ENCODE results near the gene TEAD1.

Gene TEAD1

GRCh38 chr11:12794576-12795230 is 120.5 kb downstream of the TEAD1 start:
- no peak overlapping the region for H3K4me3 ChIP-seq (ENCODE audit: low read length)
- H3K27ac ChIP-seq (ENCODE audit: low read depth, low read length), result no peak overlapping the region
- H3K9ac ChIP-seq (ENCODE audit: low read length), result no peak overlapping the region
- peaks cover 11% of the 10 kb centered on the region for H3K4me1 ChIP-seq (ENCODE audit: control insufficient read depth, insufficient read depth, low read length)
- H3K27me3 ChIP-seq (ENCODE audit: control insufficient read depth, insufficient read depth, low read length), result no peaks in the 10 kb centered on the region
- H3K36me3 ChIP-seq (ENCODE audit: control insufficient read depth, insufficient read depth, low read length), result no peaks in the 10 kb centered on the region

GRCh38 chr11:12797996-12798395 is 123.8 kb downstream of the TEAD1 start:
- H3K4me3 ChIP-seq (ENCODE audit: low read length), result no peak overlapping the region
- peak overlapping the region; percentile 78 for H3K27ac ChIP-seq (ENCODE audit: low read depth, low read length)
- H3K36me3 ChIP-seq (ENCODE audit: control insufficient read depth, insufficient read depth, low read length), result no peaks in the 10 kb centered on the region
- no peak overlapping the region for H3K9ac ChIP-seq (ENCODE audit: low read length)
- peaks cover 25% of the 10 kb centered on the region for H3K4me1 ChIP-seq (ENCODE audit: control insufficient read depth, insufficient read depth, low read length)
- no peaks in the 10 kb centered on the region for H3K27me3 ChIP-seq (ENCODE audit: control insufficient read depth, insufficient read depth, low read length)

- no peaks in the 10 kb centered on the region for H3K36me3 ChIP-seq (ENCODE audit: control insufficient read depth, insufficient read depth, low read length)
- H3K4me3 ChIP-seq (ENCODE audit: low read length), result no peak overlapping the region
- H3K27me3 ChIP-seq (ENCODE audit: control insufficient read depth, insufficient read depth, low read length), result no peaks in the 10 kb centered on the region
- peak overlapping the region; percentile 78 for H3K27ac ChIP-seq (ENCODE audit: low read depth, low read length)
- no peak overlapping the region for H3K9ac ChIP-seq (ENCODE audit: low read length)
- H3K4me1 ChIP-seq (ENCODE audit: control insufficient read depth, insufficient read depth, low read length), result peaks cover 31% of the 10 kb centered on the region
These were observed 124.4 kb downstream of the TEAD1 start for GRCh38 chr11:12798609-12799011.

GRCh38 chr11:12799334-12799835 is 125.2 kb downstream of the TEAD1 start:
- no peak overlapping the region for H3K9ac ChIP-seq (ENCODE audit: low read length)
- H3K4me3 ChIP-seq (ENCODE audit: low read length), result no peak overlapping the region
- peak overlapping the region; percentile 78 for H3K27ac ChIP-seq (ENCODE audit: low read depth, low read length)
- no peaks in the 10 kb centered on the region for H3K36me3 ChIP-seq (ENCODE audit: control insufficient read depth, insufficient read depth, low read length)
- peaks cover 35% of the 10 kb centered on the region for H3K4me1 ChIP-seq (ENCODE audit: control insufficient read depth, insufficient read depth, low read length)
- H3K27me3 ChIP-seq (ENCODE audit: control insufficient read depth, insufficient read depth, low read length), result no peaks in the 10 kb centered on the region

- H3K27me3 ChIP-seq (ENCODE audit: control insufficient read depth, insufficient read depth, low read length), result no peaks in the 10 kb centered on the region
- H3K9ac ChIP-seq (ENCODE audit: low read length), result no peak overlapping the region
- H3K36me3 ChIP-seq (ENCODE audit: control insufficient read depth, insufficient read depth, low read length), result no peaks in the 10 kb centered on the region
- peak overlapping the region; percentile 78 for H3K27ac ChIP-seq (ENCODE audit: low read depth, low read length)
- H3K4me3 ChIP-seq (ENCODE audit: low read length), result no peak overlapping the region
- peaks cover 36% of the 10 kb centered on the region for H3K4me1 ChIP-seq (ENCODE audit: control insufficient read depth, insufficient read depth, low read length)
These were observed 125.9 kb downstream of the TEAD1 start for GRCh38 chr11:12800032-12800671.

GRCh38 chr11:12800871-12801270 is 126.7 kb downstream of the TEAD1 start:
- Histone ChIP-seq H3K4me1 (ENCODE audit: control insufficient read depth, insufficient read depth, low read length) (peaks cover 36% of the 10 kb centered on the region), H3K27ac (ENCODE audit: low read depth, low read length) (peak overlapping the region; percentile 78), H3K36me3 (ENCODE audit: control insufficient read depth, insufficient read depth, low read length) (no peaks in the 10 kb centered on the region), H3K27me3 (ENCODE audit: control insufficient read depth, insufficient read depth, low read length) (no peaks in the 10 kb centered on the region), H3K9ac (ENCODE audit: low read length) (no peak overlapping the region), H3K4me3 (ENCODE audit: low read length) (no peak overlapping the region)

GRCh38 chr11:12801976-12802375 is 127.8 kb downstream of the TEAD1 start:
- no peak overlapping the region for H3K9ac ChIP-seq (ENCODE audit: low read length)
- no peaks in the 10 kb centered on the region for H3K27me3 ChIP-seq (ENCODE audit: control insufficient read depth, insufficient read depth, low read length)
- H3K36me3 ChIP-seq (ENCODE audit: control insufficient read depth, insufficient read depth, low read length), result no peaks in the 10 kb centered on the region
- no peak overlapping the region for H3K4me3 ChIP-seq (ENCODE audit: low read length)
- H3K27ac ChIP-seq (ENCODE audit: low read depth, low read length), result peak overlapping the region; percentile 11
- H3K4me1 ChIP-seq (ENCODE audit: control insufficient read depth, insufficient read depth, low read length), result peaks cover 36% of the 10 kb centered on the region

- Histone ChIP-seq H3K4me1 (ENCODE audit: control insufficient read depth, insufficient read depth, low read length) (peaks cover 36% of the 10 kb centered on the region), H3K27ac (ENCODE audit: low read depth, low read length) (peak overlapping the region; percentile 63), H3K9ac (ENCODE audit: low read length) (no peak overlapping the region), H3K4me3 (ENCODE audit: low read length) (no peak overlapping the region), H3K36me3 (ENCODE audit: control insufficient read depth, insufficient read depth, low read length) (no peaks in the 10 kb centered on the region), H3K27me3 (ENCODE audit: control insufficient read depth, insufficient read depth, low read length) (no peaks in the 10 kb centered on the region)
These were observed 128.3 kb downstream of the TEAD1 start for GRCh38 chr11:12802418-12803085.

GRCh38 chr11:12803086-12803826 is 129.0 kb downstream of the TEAD1 start:
- Histone ChIP-seq H3K9ac (ENCODE audit: low read length) (no peak overlapping the region), H3K4me1 (ENCODE audit: control insufficient read depth, insufficient read depth, low read length) (peaks cover 36% of the 10 kb centered on the region), H3K27ac (ENCODE audit: low read depth, low read length) (peak overlapping the region; percentile 63)

GRCh38 chr11:12806113-12806512 is 131.9 kb downstream of the TEAD1 start:
- Histone ChIP-seq H3K27me3 (ENCODE audit: control insufficient read depth, insufficient read depth, low read length) (no peaks in the 10 kb centered on the region), H3K9ac (ENCODE audit: low read length) (no peak overlapping the region), H3K4me3 (ENCODE audit: low read length) (no peak overlapping the region), H3K4me1 (ENCODE audit: control insufficient read depth, insufficient read depth, low read length) (peaks cover 26% of the 10 kb centered on the region), H3K27ac (ENCODE audit: low read depth, low read length) (no peak overlapping the region), H3K36me3 (ENCODE audit: control insufficient read depth, insufficient read depth, low read length) (no peaks in the 10 kb centered on the region)

More at GRCh38 chr11:12803086-12803826, 129.0 kb downstream of the TEAD1 start:
- Histone ChIP-seq H3K36me3 (ENCODE audit: control insufficient read depth, insufficient read depth, low read length) (no peaks in the 10 kb centered on the region), H3K27me3 (ENCODE audit: control insufficient read depth, insufficient read depth, low read length) (no peaks in the 10 kb centered on the region), H3K4me3 (ENCODE audit: low read length) (no peak overlapping the region)

- peaks cover 23% of the 10 kb centered on the region for H3K4me1 ChIP-seq (ENCODE audit: control insufficient read depth, insufficient read depth, low read length)
- H3K9ac ChIP-seq (ENCODE audit: low read length), result no peak overlapping the region
- no peaks in the 10 kb centered on the region for H3K36me3 ChIP-seq (ENCODE audit: control insufficient read depth, insufficient read depth, low read length)
- no peak overlapping the region for H3K27ac ChIP-seq (ENCODE audit: low read depth, low read length)
- no peak overlapping the region for H3K4me3 ChIP-seq (ENCODE audit: low read length)
- H3K27me3 ChIP-seq (ENCODE audit: control insufficient read depth, insufficient read depth, low read length), result no peaks in the 10 kb centered on the region
These were observed 133.4 kb downstream of the TEAD1 start for GRCh38 chr11:12807621-12808020.

GRCh38 chr11:12808519-12808918 is 134.3 kb downstream of the TEAD1 start:
- Histone ChIP-seq H3K4me3 (ENCODE audit: low read length) (no peak overlapping the region), H3K27me3 (ENCODE audit: control insufficient read depth, insufficient read depth, low read length) (no peaks in the 10 kb centered on the region), H3K27ac (ENCODE audit: low read depth, low read length) (no peak overlapping the region), H3K9ac (ENCODE audit: low read length) (no peak overlapping the region), H3K36me3 (ENCODE audit: control insufficient read depth, insufficient read depth, low read length) (no peaks in the 10 kb centered on the region), H3K4me1 (ENCODE audit: control insufficient read depth, insufficient read depth, low read length) (peaks cover 17% of the 10 kb centered on the region)

Data from rectal smooth muscle tissue (tissue), 1 donor.